Omental fat pad (tissue), 4 donors: Measurements from ENCODE around the gene ASRGL1. TPM values are rescaled to one million over a fixed set of nuclear protein-coding genes. Genes with fewer than 3 reads are reported as not detected.

Source experiments
- ATAC-seq: fragments of 150-250 bp; one replicate; pipeline ENCODE4 v1.9.1; 2016; ENCODE audit warnings: mild to moderate bottlenecking, moderate library complexity; ENCODE audit not compliant: low FRiP score
- DNase-seq: peaks from one replicate; pipeline ENCODE4 v3.0.0-alpha.2; 2019; ENCODE audit warnings: low spot score
- total RNA-seq, 4 donors: library from RNA; depleted of rRNA; stranded (reverse); fragments of >200 nt; gene quantifications; one replicate each; pipeline ENCODE4 v1.1.0, GENCODE V29; 2016
- TF ChIP-seq, protein P1 (sequence below), 3 donors: fragments of 450-650 bp; IDR thresholded peaks; one replicate each; pipeline ENCODE4 v1.5.1; 2016 to 2017; ENCODE audit warnings: antibody characterized with exemption in 3 of 3, mild to moderate bottlenecking in 3 of 3, moderate library complexity in 2 of 3

The ASRGL1 gene
- total RNA-seq, 4 donors from 2014 or later, result 7.1 to 57.9 (median 31.3) TPM

DNA sequence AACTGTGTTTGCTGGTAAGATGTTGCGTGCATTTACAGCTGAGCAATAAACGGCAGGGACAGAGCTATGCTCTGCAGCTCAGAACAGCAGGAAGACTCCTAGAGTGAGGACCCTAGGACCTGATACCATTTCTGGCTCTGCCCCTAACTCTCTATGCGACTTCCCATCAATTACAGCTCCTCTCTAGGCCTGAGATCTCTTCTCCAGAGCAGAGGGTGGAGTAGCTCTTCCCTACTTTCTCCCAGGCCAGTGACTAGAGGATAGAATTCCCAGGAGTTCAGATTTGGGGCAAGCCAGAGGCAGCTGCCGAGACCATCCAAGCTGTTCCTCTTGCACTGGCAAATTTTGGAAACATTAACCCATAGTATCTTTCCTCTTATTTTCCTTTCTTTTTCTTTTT, 68.8 kb downstream of the ASRGL1 start:
- TF ChIP-seq, protein P1, sequence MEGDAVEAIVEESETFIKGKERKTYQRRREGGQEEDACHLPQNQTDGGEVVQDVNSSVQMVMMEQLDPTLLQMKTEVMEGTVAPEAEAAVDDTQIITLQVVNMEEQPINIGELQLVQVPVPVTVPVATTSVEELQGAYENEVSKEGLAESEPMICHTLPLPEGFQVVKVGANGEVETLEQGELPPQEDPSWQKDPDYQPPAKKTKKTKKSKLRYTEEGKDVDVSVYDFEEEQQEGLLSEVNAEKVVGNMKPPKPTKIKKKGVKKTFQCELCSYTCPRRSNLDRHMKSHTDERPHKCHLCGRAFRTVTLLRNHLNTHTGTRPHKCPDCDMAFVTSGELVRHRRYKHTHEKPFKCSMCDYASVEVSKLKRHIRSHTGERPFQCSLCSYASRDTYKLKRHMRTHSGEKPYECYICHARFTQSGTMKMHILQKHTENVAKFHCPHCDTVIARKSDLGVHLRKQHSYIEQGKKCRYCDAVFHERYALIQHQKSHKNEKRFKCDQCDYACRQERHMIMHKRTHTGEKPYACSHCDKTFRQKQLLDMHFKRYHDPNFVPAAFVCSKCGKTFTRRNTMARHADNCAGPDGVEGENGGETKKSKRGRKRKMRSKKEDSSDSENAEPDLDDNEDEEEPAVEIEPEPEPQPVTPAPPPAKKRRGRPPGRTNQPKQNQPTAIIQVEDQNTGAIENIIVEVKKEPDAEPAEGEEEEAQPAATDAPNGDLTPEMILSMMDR (IDR thresholded peaks at IDR 0.05), result no peak
- ATAC-seq, result no peak
- DNase-seq, result no peak

DNA sequence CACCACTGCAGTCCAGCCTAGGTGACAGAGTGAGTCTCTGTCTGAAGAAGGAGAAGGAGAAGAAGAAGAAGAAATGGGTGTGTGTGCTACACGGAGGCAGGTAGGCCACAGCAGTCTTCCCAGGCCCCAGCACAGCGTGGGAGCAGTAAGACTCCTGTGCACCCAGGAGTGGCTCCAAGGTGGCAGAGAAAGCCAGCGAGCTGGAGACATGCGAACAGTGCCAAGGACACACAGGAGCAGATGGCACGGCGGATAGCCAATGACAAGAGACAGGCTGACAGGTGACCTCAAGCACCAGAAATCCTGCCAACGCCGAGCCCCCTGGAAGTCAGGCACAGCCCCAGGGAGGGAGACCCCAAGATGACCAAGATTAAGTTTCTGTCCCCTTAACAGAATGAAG, 72.6 kb downstream of the ASRGL1 start:
- TF ChIP-seq, protein P1 (IDR thresholded peaks at IDR 0.05), result no peak
- ATAC-seq (no peak), DNase-seq (no peak)

DNA sequence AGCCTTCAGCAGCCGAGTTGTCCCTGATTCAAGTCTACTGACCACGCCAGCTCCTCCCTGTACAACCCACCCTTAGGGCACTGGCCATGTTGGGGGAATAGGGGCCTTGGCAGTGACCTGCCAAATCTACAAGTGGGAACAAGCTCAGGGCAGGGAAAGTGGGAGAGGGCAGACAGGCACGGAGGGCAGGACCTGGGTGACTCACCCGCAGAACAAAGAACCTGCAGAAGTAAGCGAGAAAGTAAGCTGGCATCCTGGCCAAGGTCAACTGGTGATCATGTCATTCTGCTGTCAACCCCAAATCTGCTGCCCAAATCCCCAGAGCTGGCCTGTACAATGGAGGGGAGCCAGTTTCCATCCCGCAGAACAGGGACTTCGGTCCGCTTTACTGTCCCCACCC, 73.7 kb downstream of the ASRGL1 start:
- DNase-seq, result no peak
- TF ChIP-seq, protein P1 (IDR thresholded peaks at IDR 0.05), result no peak
- ATAC-seq, result no peak

DNA sequence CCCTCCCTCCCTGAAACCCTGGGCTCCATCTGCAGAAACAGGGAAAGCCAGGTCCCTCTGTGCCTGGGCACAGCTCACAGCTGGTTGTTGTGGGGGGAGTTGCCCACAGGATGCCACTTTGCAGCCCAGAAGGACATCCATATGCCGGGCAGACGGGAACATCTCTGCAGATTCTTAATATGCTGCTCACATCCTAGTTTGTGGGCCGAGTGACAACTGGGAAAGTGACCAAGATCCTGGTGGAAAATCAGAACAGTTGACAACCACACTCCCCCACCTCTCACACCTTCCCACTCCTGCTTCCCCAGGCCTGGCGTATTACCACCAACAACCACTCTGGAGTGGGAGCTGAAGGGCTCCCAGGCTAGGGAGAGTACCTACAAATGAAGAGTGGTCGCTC, 74.3 kb downstream of the ASRGL1 start:
- TF ChIP-seq, protein P1 (IDR thresholded peaks at IDR 0.05), result no peak
- no peak for DNase-seq
- ATAC-seq, result no peak

DNA sequence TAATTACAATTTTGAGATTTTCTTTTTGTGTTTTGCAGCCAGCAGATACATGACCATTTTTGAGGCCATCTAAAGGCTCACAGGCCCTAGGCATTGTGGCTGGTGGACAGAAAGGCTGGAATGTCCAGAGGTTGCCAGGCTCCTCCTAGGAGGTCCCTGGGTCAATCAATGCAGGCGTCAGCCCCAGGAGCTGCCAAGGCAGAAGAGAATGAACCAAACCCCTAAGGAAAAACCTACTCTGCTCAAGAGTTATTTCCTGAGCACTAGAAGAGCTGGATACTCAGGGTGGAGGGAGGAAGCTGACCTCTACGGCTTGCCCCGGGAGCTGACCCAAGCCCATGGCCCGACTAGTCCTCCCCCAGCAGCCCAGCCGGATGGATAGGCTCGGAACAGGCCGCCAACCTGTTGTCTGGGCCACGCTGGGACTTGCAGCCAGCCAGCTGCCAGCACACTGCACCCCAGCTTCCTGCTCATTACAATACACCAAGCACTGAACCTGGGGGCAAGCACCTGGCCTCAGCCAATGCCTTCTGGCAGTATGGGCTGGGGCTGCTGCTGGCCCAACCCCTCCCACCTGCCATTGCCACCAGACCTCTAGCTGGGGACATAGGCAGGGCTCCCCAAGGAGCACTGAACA, 75.9 kb downstream of the ASRGL1 start:
- no peak for DNase-seq
- TF ChIP-seq, protein P1 (IDR thresholded peaks at IDR 0.05), result no peak
- no peak for ATAC-seq

DNA sequence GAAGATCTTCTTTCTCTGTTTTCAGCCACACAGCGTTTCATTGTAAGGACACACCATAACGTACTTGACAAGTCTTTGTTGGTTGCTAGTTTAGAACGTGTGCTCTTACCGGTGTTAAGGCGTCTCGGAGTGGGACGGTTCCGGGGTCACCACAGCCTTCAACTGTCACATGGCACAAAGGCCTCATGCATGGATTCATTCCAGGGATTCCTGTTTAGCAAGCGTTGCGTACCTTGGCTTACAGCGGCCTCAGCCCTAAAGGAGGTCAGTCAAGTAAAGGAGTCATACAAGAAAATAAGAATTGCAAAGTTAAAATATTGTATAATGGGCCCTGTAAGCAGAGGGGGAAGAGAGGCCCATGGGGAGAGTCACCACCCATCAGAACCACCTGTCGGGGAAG, 79.3 kb downstream of the ASRGL1 start:
- DNase-seq (no peak), ATAC-seq (no peak)
- TF ChIP-seq, protein P1 (IDR thresholded peaks at IDR 0.05), result no peak

DNA sequence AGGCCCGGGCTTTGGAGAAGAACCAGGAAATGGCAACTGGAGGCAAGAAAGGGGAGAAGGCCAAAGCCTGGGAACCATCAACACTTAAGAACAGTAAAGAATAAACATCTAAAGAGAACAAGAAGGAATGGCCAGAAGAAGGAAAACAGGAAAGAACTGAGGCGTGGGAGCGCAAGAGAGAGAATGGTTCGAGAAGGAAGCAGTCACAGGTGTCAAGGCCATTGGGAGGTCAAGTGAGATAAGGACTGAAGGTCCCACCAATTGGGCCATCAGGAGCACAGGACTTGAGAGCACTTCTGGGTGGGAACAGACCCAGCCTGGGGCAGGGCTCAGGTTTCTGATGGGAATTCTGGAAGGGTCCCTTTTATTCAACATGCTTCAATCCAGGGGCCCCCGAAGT, 80.9 kb downstream of the ASRGL1 start:
- TF ChIP-seq, protein P1 (IDR thresholded peaks at IDR 0.05), result no peak
- no peak for DNase-seq
- ATAC-seq, result no peak
